ENCODE results near the gene OR8D1. TPM values are rescaled to one million over a fixed set of nuclear protein-coding genes. Genes with fewer than 3 reads are reported as not detected.

Gene OR8D1
- total RNA-seq, 3 donors from 2014 or later: 0.29 TPM; not detected in 2

DNA sequence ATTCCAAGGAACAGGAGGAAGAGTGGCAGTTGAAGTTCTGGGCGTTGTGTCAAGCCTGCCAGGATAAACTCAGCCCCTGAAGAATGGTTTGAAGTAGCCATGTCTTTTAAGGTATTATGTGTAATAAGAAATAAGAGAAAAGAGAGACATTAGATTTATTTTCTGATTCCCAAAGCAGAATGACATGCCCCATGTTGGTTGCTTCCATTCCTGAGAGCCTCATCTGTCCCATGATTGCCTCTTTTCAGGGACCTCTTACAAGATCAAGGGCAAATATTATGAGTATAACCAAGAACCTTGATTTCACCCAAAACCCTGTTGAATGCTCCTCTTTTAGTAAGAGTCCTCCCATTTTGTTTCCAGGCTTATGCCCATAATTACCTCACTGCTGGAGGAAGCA, 6.3 kb upstream of the OR8D1 start, which contains the start of gene OR8D2:
TSS of gene OR8D2 (minus strand) at position 101 of the 400 bp plus-strand sequence. CDS start at position 101, 0 bp downstream.
- TF ChIP-seq, protein P1, sequence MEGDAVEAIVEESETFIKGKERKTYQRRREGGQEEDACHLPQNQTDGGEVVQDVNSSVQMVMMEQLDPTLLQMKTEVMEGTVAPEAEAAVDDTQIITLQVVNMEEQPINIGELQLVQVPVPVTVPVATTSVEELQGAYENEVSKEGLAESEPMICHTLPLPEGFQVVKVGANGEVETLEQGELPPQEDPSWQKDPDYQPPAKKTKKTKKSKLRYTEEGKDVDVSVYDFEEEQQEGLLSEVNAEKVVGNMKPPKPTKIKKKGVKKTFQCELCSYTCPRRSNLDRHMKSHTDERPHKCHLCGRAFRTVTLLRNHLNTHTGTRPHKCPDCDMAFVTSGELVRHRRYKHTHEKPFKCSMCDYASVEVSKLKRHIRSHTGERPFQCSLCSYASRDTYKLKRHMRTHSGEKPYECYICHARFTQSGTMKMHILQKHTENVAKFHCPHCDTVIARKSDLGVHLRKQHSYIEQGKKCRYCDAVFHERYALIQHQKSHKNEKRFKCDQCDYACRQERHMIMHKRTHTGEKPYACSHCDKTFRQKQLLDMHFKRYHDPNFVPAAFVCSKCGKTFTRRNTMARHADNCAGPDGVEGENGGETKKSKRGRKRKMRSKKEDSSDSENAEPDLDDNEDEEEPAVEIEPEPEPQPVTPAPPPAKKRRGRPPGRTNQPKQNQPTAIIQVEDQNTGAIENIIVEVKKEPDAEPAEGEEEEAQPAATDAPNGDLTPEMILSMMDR (IDR thresholded peaks at IDR 0.05): no peak
- no peak within 1 kb of the TSS for H3K4me3 ChIP-seq
- intact Hi-C loops (cut with DNase I, micrococcal nuclease): no loop called here
- peaks cover 4% of the 10 kb centered on the region for H3K9me3 ChIP-seq
- DNase-seq (no peak), ATAC-seq (no peak)
- no peaks in the 10 kb centered on the region for H3K36me3 ChIP-seq (ENCODE audit: low read depth)
- H3K4me1 ChIP-seq (ENCODE audit: low read depth): peaks cover 6% of the 10 kb centered on the region

DNA sequence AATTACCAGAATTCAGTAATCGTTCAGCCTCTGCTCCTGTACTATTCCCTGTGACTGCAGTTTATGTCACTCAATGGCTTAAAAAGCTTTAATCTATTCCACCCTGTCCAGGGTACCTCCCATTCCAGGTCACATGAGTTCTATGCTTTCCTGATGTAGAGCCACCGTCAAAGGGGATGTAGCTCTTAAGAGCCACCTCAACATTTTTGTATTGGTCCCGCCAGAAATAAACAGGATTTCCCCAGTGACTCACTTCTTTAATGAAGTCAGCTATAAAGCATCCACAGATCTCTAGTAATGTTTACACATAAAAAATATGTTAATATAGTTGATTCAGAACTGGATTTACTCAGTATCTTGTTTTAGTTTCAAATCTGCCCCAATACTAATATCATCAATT, 1.3 kb upstream of the OR8D1 start:
- no peaks in the 10 kb centered on the region for H3K4me1 ChIP-seq (ENCODE audit: low read depth)
- intact Hi-C loops (cut with DNase I, micrococcal nuclease): no loop called here
- no peaks in the 10 kb centered on the region for H3K9me3 ChIP-seq
- no peak overlapping the region for H3K4me3 ChIP-seq
- ATAC-seq: no peak
- TF ChIP-seq, protein P1 (IDR thresholded peaks at IDR 0.05): no peak
- DNase-seq: no peak
- no peaks in the 10 kb centered on the region for H3K36me3 ChIP-seq (ENCODE audit: low read depth)

DNA sequence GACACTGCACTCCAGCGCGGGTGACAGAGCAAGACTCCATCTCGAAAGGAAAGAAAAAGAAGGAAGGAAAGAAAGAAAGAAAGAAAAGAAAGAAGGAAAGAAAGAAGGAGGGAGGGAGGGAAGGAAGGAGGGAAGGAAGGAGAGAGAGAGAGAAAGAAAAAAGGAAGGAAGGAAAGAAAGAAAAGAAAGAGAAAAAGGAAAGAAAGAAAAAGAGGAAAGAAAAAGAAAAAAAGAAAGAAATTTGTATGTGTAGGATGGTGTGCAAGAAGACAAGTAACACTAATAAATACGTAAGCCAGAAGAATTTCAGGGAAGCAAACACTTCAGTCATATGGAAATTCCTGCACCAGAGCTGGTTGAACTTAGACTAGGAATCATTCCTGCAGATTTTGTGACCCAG, 618 bp downstream of the OR8D1 start:
- ATAC-seq (no peak), DNase-seq (no peak)
- TF ChIP-seq, protein P1 (IDR thresholded peaks at IDR 0.05): no peak

DNA sequence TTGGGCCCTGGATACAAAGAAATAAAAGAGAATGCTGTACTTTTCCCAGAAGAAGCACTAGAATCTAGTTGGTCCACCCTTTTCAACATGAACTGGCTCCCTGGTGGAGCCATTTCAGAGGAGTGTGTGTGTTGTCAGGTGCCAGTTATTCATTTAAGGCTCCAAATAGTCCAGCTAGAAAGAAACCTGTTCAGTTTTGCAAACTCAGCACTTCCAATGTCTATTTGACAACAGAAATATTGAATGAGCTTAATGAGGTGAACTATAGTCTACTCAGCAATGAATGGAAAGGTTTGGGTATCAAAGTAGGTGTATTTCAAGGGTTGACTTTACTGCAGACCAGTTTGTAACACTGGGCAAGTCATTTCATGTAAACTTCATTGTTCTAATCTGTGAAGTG, 2.1 kb downstream of the OR8D1 start:
- H3K4me1 ChIP-seq (ENCODE audit: low read depth): no peaks in the 10 kb centered on the region
- H3K9me3 ChIP-seq: no peaks in the 10 kb centered on the region
- DNase-seq (no peak), ATAC-seq (no peak)
- TF ChIP-seq, protein P1 (IDR thresholded peaks at IDR 0.05): no peak
- no peak overlapping the region for H3K4me3 ChIP-seq
- H3K36me3 ChIP-seq (ENCODE audit: low read depth): no peaks in the 10 kb centered on the region
- intact Hi-C loops (cut with DNase I, micrococcal nuclease): no loop called here

More for the DNA sequence above, 618 bp downstream of the OR8D1 start:
- Histone ChIP-seq H3K4me1 (ENCODE audit: low read depth) (no peaks in the 10 kb centered on the region), H3K36me3 (ENCODE audit: low read depth) (no peaks in the 10 kb centered on the region), H3K9me3 (no peaks in the 10 kb centered on the region), H3K4me3 (no peak overlapping the region)
- intact Hi-C loops (cut with DNase I, micrococcal nuclease): no loop called here

DNA sequence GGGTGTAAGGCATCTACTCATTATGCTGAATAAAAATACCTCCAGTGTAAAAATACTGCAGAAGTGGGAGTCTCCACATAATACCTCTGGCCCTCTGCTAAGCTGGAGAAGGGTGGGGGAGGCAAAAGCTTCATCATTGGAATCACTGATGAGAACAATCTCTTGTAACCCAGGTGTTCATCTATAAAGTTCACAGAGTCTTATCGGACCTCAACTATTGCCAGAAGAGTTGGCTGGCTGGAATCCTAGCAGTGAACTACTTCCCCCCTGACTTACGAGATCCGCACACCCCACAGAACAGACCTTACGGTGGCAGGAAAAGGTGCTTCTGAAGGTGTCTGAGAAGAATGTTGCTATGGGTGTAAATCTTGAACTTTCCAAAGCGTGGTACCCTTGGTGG, 2.5 kb downstream of the OR8D1 start:
- ATAC-seq (no peak), DNase-seq (no peak)
- intact Hi-C loops (cut with DNase I, micrococcal nuclease): no loop called here
- Histone ChIP-seq H3K4me1 (ENCODE audit: low read depth) (no peaks in the 10 kb centered on the region), H3K36me3 (ENCODE audit: low read depth) (no peaks in the 10 kb centered on the region), H3K9me3 (no peaks in the 10 kb centered on the region), H3K4me3 (no peak overlapping the region)
- TF ChIP-seq, protein P1 (IDR thresholded peaks at IDR 0.05): no peak

DNA sequence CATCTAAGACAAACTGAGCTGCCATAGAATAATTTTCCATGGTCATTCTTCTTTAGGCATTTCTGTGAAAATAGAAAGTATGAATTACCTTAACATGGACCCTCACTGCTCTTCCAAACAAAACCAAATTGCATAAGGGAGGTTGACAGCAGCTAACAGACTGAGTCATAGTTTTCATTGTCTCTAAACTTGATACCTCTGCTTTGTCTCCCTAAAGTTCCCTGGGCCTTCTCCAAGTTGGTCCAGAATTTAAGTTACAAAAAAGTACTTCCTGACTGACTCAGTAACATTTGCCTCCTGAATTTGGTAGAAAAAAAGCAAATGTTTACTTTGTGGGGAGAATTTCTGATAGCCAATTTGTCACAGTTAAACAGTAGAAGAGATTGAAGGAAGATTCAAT, 3.0 kb downstream of the OR8D1 start:
- H3K4me3 ChIP-seq: no peak overlapping the region
- no peaks in the 10 kb centered on the region for H3K36me3 ChIP-seq (ENCODE audit: low read depth)
- H3K9me3 ChIP-seq: no peaks in the 10 kb centered on the region
- DNase-seq (no peak), ATAC-seq (no peak)
- TF ChIP-seq, protein P1 (IDR thresholded peaks at IDR 0.05): no peak
- no peaks in the 10 kb centered on the region for H3K4me1 ChIP-seq (ENCODE audit: low read depth)
- intact Hi-C loops (cut with DNase I, micrococcal nuclease): no loop called here
